GM18520 (cell line): ENCODE data around the gene RPL37.
"Not testable (repeated sequence)": the region's sequence is repeated elsewhere in the genome, so short reads cannot be mapped to it uniquely, and the experiment has no call there.

Experiments used
- ATAC-seq: cut with Tn5 transposase; IDR thresholded peaks from one replicate; pipeline ENCODE4 v1.9.1; 2021; ENCODE audit not compliant: unreplicated experiment

Gene RPL37

DNA sequence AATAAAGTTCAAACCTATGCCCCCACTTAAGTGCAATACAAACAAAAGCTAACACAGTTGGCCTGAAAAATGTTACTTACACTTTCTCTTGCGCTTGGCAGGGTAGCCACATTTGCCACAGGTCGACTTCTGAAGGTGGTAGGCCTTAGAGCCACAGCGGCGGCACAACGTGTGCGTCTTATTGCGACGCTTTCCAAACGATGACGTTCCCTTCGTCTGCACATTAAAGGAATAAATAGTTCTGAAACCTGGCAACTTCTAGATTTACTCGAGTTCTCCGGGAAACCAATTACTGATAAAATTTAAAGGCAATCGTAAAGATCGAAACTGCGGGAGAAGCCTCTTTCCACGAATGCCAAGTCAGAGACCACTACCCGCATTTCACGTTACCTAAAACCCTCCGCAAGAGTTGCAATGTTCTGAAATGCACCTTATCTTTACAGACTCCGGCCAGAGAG lies 602 bp downstream of the RPL37 start:
- no peak for ATAC-seq

DNA sequence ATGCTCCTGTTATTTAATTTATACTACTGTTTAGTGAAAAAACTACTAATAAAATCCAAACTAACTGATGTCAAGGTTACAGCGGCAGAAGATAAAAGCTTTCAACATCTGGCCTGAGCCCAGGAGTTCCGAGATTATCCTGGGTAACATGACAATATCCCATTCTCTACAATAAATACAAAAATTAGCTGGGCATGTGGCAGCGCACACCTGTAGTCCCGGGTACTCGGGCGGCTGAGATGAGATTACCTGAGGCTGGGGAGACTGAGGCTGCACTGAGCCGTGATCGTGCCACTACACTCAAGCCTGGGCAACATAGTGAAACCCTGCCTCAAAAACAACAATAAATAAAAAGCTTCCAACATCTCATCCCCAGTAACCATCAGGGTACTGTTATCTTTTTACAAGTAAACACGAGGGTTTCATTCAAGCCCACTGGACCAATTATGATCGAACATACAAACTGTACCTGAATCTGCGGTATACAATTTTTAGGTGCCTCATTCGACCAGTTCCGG lies 1.3 kb downstream of the RPL37 start:
- no peak for ATAC-seq

DNA sequence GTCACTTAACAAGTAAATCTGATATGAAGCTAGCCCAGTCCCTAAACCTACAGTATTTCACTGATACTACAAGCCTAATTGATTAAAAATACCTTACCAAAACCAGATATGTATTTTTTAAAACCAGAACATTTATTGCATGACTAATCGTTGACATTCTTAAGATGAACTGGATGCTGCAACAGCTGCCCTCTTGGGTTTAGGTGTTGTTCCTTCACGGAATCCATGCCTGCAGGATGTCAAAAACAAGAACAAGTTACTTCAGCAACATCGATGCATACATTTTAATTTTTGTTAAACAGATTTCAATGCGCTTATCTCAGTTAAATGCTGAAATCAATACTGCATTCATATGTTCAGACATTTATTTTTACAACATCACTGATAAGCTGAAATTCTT lies 2.7 kb downstream of the RPL37 start:
- no peak for ATAC-seq

DNA sequence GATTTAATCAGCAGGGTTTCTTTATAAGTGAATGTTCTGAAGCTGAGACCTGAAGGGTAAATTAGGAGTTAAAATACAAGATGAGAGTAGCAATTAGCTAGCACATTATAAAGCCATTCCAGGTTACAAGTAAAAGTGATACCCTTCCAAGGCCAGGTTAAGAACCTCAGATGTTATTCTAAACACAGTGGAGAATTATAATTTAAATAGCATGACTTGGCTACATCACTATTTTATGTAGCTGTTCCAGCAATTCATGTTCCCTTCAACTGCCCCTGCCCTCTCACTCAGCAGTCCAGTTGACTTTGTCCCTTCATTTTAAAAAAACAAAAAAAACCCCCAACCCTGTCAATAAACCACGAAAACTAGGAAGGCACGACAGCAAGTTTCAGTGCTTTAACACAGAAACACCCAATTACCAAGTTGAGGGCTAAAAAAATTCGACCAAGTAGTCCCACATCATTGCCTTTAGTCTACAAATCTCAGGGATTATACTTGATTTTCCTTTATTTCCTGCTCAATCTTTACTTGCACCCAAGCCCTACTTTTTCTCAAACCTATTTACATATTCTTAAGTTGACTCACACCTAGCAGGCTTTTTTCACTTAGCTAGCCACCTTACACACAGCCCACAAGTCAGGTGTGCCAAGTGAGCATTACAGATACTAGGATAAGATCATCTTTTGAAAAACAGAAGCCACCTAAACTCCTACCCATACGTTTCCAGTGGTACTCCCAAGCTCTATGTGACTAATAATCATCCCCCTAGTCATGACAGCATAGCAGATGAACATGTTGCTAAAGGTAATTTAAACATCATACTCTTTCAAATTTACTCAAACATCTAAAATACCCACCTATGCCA lies 3.4 kb downstream of the RPL37 start:
- ATAC-seq = peak; percentile 32

DNA sequence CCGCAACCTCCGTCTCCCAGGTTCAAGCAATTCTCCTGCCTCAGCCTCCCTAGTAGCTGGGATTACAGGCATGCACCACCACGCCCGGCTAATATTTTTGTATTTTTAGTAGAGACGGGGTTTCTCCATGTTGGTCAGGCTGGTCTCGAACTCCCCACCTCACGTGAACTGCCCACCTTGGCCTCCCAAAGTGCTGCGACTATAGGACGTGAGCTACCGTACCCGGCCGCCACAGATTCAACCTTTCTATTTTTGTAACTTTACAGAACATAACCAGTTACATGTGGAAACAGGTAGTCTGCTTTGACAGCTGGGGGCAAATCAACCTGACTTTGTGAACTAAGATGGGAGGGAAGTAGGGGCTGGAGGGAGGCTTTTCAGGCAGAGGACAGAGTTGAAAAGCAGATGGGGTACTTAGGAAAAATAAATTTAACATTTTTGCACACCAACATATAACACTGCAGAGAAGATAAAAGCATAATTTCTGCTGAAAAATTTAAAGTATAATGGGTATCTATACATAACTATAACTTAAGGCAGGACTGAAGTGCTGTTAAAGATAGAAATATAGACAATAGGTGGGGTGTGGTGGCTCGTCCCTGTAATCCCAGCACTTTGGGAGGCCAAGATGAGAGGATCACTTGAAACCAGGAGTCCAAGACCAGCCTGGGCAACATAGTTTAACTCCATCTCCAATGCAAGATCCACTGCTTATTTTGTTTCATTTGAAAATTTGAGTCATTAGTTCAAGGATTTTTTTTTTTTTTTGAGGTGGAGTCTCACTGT lies 5.1 kb downstream of the RPL37 start:
- no peak for ATAC-seq

DNA sequence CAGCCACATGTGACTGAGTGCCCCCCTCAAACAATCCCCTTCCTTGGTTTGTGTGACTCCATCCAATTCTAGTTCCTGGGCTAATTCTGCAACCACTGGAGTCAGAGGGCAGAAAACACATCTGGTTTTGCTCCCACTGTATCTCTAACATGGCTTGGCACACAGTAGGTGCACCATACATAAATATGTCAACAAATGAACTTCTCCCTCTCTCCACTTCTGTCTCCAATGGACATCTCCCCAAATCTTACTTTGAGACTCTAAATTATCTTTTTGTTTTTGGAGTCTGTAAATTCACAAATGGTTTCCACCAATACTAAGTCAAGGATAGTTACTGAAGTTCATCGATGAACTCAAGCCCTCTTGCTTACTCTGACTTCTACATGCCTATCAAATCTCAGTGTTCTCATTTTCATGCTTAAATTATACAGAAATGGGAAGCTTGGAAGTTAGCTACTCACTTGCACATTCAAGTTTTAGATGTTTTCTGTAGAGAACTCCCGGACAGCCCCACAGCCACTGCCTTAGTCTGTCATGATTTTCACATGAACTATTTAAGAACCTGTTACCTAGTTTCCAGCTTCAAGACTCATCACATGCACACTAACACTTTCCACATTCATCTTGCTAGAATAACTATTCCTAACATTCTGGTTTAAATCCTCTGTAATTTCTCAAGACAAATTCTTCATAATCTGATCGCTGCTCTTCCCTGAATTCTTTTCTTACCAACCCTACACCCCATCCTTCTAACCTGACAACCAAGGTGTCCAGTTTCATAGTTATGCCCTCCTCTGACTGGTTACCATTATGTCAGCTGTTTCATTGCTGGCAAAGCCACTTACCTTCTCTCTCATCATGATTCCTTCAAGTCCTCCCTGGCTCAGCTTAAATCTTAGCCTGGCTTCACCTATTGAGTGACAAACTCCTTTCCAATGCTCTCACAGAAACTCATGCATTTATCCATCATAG lies 6.0 kb downstream of the RPL37 start:
- no peak for ATAC-seq

DNA sequence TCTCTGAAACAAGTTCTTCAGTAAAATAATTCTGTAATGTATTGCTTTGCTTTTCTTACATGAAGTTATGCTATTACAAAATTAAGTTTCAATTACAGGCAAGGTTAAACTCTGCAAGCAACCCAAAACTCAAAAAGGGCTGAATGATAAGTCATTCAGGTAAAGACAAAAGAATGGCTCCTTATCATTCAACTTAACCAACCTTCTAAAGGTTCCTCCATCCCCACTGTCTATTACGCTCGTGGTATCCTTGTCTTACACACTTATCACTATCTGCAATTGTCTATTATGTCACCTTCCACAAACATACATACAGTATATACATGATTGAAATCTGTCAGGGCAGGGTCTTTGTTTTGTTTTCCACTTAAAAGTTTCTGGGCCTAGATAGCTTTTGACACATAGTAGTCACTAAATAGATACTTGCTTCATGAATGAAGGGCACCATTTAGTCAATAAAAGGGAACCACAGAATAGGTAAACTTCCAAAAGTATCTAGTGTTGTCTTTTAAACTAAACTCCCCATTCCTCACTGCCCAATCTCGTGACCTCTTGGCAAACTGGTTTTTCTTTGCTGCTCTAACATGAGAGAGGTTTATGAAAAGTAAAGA lies 6.9 kb downstream of the RPL37 start:
- no peak for ATAC-seq

DNA sequence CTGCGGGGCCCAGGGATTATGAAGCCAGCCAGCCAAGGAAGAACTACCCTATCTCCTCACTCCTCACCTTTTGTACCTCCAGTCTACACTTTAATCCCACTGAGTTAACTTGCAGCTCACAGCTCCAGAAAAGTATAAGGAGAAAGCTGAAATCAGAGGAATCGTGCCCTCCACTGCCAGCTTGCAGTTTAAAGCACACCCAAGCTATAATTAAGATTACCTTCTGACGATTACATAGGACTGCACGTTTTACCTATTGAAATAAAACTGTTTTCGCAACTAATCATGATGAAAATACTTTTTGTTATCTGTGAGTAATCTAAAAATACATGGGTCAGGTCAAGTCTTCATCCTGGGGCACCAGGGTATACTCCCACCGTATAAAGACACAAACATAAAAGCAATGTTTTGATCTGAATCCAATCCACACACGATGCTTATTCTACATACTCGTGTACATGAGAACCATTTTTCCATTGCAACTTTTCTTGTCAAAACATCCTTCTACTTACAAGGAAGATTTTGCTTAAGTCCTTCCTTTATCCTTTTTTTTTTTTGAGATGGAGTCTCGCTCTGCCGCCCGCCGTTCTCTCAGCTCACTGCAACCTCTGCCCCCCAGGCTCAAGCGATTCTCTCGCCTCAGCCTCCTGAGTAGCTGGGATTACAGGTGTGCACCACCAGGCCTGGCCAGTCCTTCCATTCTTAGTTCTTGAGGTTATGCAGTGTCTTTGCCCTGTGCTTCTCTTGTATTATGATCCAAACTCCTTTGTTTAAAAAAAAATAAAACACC lies 7.6 kb downstream of the RPL37 start:
- ATAC-seq = no peak

DNA sequence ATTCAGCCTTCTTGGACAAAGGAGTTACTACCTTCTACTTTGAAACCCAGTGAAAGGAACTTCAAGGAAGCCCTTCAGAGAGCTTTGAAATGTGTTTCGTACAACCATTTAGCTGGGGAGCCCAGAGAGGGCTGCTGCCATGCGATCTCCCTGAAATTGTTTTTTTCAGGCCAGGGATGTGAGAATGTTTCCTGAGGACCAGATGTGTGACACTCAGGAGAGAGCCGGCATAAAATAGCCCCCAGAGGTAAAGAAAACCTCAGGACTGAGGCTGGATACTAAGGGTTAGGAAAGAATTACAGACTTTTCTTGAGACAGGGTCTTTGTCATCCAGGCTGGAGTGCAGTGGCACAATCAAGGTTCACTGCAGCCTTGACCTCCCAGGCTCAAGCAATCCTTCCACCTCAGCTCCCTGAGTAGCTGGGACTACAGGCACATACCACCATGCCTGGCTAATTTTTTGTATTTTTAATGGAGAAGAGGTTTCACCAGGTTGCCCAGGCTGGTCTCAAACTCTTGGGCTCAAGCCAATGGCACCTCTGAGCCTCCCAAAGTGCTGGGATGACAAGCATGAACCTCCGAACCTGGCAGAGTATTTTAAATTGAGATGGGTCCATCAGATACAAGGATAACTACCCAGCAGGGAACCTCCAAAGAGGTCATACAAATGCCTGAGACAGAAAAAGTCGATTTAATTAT lies 8.4 kb downstream of the RPL37 start:
- ATAC-seq = no peak

DNA sequence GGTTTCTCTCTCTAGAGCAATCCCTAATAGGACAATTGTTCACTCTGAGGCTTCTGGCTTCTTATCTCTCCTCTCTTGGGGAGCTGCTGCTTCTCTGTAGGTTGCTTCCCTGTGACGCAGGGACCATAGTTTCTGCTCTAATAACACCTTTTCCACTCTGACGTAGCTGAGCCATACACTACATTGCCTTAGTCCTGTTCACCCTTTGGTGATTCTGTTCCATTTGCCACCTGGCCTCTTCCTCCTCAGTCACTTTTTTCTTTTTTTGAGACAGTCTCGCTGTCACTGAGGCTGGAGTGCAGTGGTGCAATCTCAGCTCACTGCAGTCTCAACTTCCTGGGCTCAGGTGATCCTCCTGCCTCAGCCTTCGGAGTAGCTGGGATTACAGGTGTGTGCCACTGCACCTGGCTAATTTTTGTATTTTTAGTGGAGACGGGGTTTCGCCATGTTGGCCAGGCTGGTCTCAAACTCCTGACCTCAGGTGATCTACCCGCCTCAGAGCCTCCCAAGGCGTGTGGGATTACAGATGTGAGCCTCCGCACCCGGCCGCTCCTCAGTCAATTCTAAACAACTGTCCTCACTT lies 9.5 kb downstream of the RPL37 start:
- ATAC-seq = not testable (repeated sequence)

DNA sequence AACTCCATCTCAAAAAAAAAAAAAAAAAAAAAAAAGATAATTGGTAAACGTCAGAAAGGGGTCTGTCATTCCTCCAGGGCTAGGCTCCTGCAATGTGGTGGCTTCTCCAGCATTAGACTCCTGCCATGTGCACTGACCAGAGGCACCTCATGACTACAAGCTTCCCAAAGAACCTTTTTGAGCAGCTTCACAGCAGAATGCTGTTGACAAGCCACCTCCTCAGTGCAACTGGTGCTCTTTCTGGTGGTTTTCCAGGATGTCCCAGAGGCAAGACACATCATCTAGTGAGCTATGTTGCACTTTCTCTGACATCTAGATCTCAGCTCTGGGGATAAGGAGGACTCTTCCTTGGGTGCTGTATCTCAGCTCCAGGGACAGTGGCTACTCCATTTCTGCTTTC lies 11.6 kb downstream of the RPL37 start:
- ATAC-seq = no peak

DNA sequence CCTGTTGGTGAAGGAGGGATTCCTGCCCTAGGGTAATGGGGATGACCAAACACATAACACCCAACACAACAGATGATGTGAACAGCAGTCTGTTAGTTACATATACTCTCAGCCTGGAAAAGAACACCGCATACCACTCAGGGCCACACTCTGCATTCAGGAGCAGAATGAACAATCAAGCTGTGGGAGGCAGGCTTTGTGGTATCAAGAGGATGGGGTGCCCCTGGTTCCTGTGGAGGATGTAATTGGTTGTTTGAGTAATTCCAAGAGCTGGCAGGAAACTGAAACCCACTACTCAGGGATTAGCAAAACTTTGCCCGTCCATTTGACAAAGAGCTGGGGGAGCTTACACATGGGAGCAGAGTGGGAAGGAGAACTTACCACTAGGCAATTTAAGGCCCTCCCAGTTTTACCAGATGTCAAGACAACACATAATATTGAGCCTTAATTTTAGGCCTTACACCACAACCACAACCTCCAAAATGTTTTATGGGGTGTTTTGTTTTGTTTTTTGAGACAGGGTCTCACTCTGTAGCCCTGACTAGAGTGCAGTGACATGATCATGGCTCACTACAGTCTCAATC lies 21.2 kb downstream of the RPL37 start:
- ATAC-seq = no peak

DNA sequence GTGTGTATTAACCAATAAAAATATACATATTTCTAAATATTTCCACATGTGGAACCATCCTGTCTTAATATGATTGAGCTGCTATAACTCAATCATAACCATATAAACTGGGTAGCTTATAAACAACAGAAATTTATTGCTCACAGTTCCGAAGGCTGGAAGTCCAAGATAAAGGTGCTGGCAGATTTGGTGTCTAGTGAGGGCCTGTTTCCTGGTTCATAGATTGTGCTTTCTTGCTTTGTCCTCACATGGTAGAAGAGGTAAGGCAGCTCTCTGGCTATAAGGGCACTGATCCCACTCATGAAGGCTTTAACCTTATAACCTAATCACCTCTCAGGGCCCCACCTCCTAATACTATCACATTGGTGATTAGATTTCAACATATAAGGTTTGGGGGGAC lies 22.9 kb downstream of the RPL37 start:
- no peak for ATAC-seq

DNA sequence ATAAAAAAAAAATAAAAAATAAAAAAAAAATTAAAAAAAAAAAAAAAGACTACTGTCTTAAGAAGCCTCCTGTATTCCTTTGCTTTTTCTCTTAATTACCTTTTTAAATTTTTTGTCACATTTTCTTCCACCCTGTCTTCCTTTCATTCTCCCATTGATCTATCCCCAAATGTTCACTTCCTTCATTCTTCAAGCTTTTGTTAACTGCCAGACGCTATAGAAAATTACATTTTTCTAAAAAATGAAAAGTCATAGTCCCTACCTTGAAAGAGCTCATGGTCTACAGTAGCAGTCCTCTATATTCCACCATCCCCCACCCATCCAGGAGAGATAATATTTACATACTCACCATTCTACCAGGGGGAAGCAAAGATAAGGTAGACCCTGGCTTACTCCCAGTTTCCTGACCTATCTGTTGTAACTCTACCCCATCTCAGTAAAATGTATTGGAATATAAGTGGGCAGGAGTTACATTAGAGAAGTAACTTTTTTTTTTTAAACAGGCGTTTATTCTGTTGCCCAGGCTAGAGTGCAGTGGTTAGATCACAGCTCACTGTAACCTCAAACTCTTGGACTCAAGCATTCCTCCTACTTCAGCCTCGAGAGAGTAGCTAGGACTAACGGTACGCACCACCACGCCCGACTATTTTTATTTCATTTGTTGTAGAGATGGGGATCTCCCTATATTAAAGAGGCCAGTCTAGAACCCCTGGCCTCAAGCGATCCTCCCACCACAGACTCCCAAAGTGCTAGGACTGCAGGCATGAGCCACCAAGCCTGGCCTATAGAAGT lies 33.1 kb downstream of the RPL37 start:
- ATAC-seq = no peak

DNA sequence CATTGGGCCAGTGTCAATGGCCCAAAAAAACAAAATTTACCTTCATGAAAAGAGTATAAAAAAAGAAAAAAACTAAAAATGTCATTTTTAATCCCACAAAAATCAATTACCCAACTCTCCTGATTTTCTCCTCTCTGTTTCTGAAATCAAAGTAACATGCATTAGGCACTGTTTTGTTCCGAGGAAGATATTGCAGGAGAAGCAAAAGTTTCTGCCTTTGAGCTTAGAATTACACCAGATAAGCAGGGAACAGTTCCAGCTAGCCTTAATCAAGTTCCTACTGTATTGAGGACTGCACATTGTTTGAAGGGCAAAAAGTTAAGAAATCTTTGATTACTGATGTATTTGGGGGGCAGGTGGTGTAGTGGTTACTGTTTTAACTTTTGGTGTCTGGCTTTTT lies 35.8 kb downstream of the RPL37 start:
- ATAC-seq = no peak

DNA sequence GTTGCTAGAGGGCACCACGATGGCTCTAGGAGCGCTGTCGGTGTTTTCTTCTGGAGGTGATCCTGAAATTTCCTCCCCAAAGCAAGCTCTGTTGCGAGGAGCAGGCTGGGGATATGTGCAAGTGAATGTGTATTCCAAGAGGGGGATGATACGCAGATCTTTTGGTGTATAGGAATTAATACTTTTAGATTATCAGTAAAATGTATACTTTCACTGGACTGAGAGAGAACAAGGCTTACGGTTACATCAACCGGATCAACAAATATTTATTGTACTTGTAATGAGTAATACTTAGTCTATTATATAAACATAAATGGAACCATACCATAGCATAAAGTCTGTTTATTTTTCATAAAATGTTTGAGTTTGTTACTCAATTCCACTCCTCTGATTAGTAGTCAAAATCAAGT lies 36.2 kb downstream of the RPL37 start:
- no peak for ATAC-seq

DNA sequence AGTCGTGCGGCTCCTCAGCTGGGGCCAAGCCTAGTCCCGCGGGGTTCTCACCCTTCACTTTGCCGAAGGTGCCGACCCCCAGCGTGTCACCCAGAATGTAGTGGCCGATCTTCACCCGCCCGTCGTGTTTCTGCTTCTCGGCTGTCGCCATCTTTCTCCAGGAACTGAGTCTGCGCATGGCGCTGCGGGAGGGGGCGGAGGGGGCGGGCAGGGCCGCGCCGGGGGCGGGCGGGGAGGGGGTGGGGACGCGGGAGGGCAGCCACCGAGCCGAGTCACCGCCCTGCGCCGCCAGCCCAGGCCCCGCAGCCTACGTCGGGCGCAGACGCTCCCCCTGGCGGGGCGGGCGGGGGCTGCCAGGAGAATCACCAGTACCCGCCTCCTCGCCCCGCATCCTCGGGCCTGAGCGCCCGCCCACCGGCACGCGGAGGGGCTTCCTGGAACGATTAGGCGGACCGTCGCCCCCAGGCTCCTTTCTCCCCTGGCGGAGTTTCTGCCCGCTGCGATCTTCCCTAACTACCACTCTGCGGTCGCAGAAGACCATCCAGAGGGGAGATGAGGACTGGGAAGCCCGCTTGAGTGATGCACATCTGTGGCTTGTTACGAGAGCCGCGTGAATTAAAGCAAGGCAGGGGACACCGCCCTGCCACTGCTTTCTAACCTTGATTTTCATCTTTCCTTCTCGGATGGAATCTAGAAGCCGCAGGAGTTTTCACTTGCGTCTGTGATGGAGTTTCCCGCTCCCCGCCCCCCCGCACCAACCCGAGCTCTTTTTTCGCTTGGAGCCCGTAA lies 36.8 kb downstream of the RPL37 start, which contains the start of gene PRKAA1:
TSS of gene PRKAA1 (minus strand) at position 363 of the 789 bp plus-strand sequence. CDS start at position 178, 185 bp downstream.
- peak; percentile 99 for ATAC-seq
